ENCODE measurements around the gene KAZALD1. TPM values are rescaled to one million over a fixed set of nuclear protein-coding genes. Genes with fewer than 3 reads are reported as not detected.
A peak's percentile ranks its signal among the peaks of the same experiment; 100 is the strongest.

Gene KAZALD1
- total RNA-seq, 2 donors from 2014 or later, result 1.9 TPM; not detected in 1

- DNase-seq (ENCODE audit: low spot score), result no peak
Observed at GRCh38 chr10:101063050-101063525, 1.3 kb downstream of the KAZALD1 start.

GRCh38 chr10:101063548-101064414 lies 2.0 kb downstream of the KAZALD1 start:
- ATAC-seq (no peak), DNase-seq (ENCODE audit: low spot score) (no peak)
- Mint-ChIP-seq H3K9me3 (no peaks in the 10 kb centered on the region), H3K4me1 (ENCODE audit: low read depth in 2 of 2) (peaks cover 20 to 27% of the 10 kb centered on the region in 2 donors), H3K27ac (no peak overlapping the region), H3K27me3 (peaks cover 14 to 20% of the 10 kb centered on the region in 2 donors), H3K4me3 (peak overlapping the region; percentile 25), H3K36me3 (no peaks in the 10 kb centered on the region)

More at GRCh38 chr10:101063050-101063525, 1.3 kb downstream of the KAZALD1 start:
- ATAC-seq, result no peak
- Mint-ChIP-seq H3K27me3 (peaks cover 14 to 20% of the 10 kb centered on the region in 2 donors), H3K36me3 (no peaks in the 10 kb centered on the region), H3K4me1 (ENCODE audit: low read depth in 2 of 2) (peaks cover 20 to 27% of the 10 kb centered on the region in 2 donors), H3K9me3 (no peaks in the 10 kb centered on the region), H3K4me3 (peak overlapping the region; percentile 25), H3K27ac (no peak overlapping the region)

GRCh38 chr10:101064415-101065030 lies 2.7 kb downstream of the KAZALD1 start:
- Mint-ChIP-seq H3K27me3 (peaks cover 14 to 20% of the 10 kb centered on the region in 2 donors), H3K9me3 (no peaks in the 10 kb centered on the region), H3K4me3 (no peak overlapping the region), H3K27ac (no peak overlapping the region), H3K4me1 (ENCODE audit: low read depth in 2 of 2) (peaks cover 17 to 25% of the 10 kb centered on the region in 2 donors), H3K36me3 (no peaks in the 10 kb centered on the region)
- DNase-seq (ENCODE audit: low spot score) (no peak), ATAC-seq (no peak)

- DNase-seq (ENCODE audit: low spot score) (no peak), ATAC-seq (no peak)
- peak overlapping the region; percentile 34 for H3K4me3 Mint-ChIP-seq
- no peak overlapping the region for H3K27ac Mint-ChIP-seq
- peaks cover 14 to 20% of the 10 kb centered on the region in 2 donors for H3K27me3 Mint-ChIP-seq
- H3K4me1 Mint-ChIP-seq (ENCODE audit: low read depth in 2 of 2), result peaks cover 10 to 16% of the 10 kb centered on the region in 2 donors
- H3K9me3 Mint-ChIP-seq, result no peaks in the 10 kb centered on the region
- H3K36me3 Mint-ChIP-seq, result no peaks in the 10 kb centered on the region
Observed at GRCh38 chr10:101065481-101066145, 3.8 kb downstream of the KAZALD1 start.

- ATAC-seq (no peak), DNase-seq (ENCODE audit: low spot score) (no peak)
- Mint-ChIP-seq H3K36me3 (no peaks in the 10 kb centered on the region), H3K27ac (no peak overlapping the region), H3K4me3 (peak overlapping the region; percentile 34), H3K27me3 (peaks cover 14 to 20% of the 10 kb centered on the region in 2 donors), H3K4me1 (ENCODE audit: low read depth in 2 of 2) (peaks cover 10 to 14% of the 10 kb centered on the region in 2 donors), H3K9me3 (no peaks in the 10 kb centered on the region)
Observed at GRCh38 chr10:101066146-101066895, 4.5 kb downstream of the KAZALD1 start.

- no peak for ATAC-seq
- Mint-ChIP-seq H3K27ac (no peak overlapping the region), H3K4me1 (ENCODE audit: low read depth in 2 of 2) (peaks cover 8 to 13% of the 10 kb centered on the region in 2 donors), H3K4me3 (peak overlapping the region; percentile 80), H3K27me3 (peaks cover 18 to 24% of the 10 kb centered on the region in 2 donors), H3K9me3 (no peaks in the 10 kb centered on the region), H3K36me3 (no peaks in the 10 kb centered on the region)
- DNase-seq (ENCODE audit: low spot score), result no peak
Observed at GRCh38 chr10:101066896-101067355, 5.1 kb downstream of the KAZALD1 start.

- no peaks in the 10 kb centered on the region for H3K36me3 Mint-ChIP-seq
- DNase-seq (ENCODE audit: low spot score), result peak; percentile 80
- peak overlapping the region; percentile 80 for H3K4me3 Mint-ChIP-seq
- H3K27me3 Mint-ChIP-seq, result peaks cover 21 to 30% of the 10 kb centered on the region in 2 donors
- H3K4me1 Mint-ChIP-seq (ENCODE audit: low read depth in 2 of 2), result peaks cover 5 to 11% of the 10 kb centered on the region in 2 donors
- ATAC-seq, result peak; percentile 73 to 74
- H3K9me3 Mint-ChIP-seq, result no peaks in the 10 kb centered on the region
- no peak overlapping the region for H3K27ac Mint-ChIP-seq
Observed at GRCh38 chr10:101067356-101068083, 5.7 kb downstream of the KAZALD1 start.

- no peak overlapping the region for H3K27ac Mint-ChIP-seq
- DNase-seq (ENCODE audit: low spot score) (no peak), ATAC-seq (no peak)
- H3K4me3 Mint-ChIP-seq, result no peak overlapping the region
- no peaks in the 10 kb centered on the region for H3K36me3 Mint-ChIP-seq
- H3K4me1 Mint-ChIP-seq (ENCODE audit: low read depth in 2 of 2), result peaks cover 4 to 7% of the 10 kb centered on the region in 2 donors
- H3K27me3 Mint-ChIP-seq, result peaks cover 29 to 43% of the 10 kb centered on the region in 2 donors
- H3K9me3 Mint-ChIP-seq, result no peaks in the 10 kb centered on the region
Observed at GRCh38 chr10:101069441-101069840, 7.7 kb downstream of the KAZALD1 start.

- no peak for DNase-seq (ENCODE audit: low spot score)
- Mint-ChIP-seq H3K36me3 (no peaks in the 10 kb centered on the region), H3K4me3 (no peak overlapping the region), H3K27me3 (peaks cover 25 to 38% of the 10 kb centered on the region in 2 donors), H3K9me3 (no peaks in the 10 kb centered on the region), H3K27ac (peak overlapping the region in 1 of 2 donors; percentile 56), H3K4me1 (ENCODE audit: low read depth in 2 of 2) (peaks cover 4 to 7% of the 10 kb centered on the region in 2 donors)
- no peak for ATAC-seq
Observed at GRCh38 chr10:101070098-101070497, 8.3 kb downstream of the KAZALD1 start.

- ATAC-seq (no peak), DNase-seq (ENCODE audit: low spot score) (no peak)
- no peaks in the 10 kb centered on the region for H3K9me3 Mint-ChIP-seq
- peaks cover 33 to 39% of the 10 kb centered on the region in 2 donors for H3K27me3 Mint-ChIP-seq
- no peak overlapping the region for H3K4me3 Mint-ChIP-seq
- H3K27ac Mint-ChIP-seq, result no peak overlapping the region
- peaks cover 0 to 4% of the 10 kb centered on the region in 2 donors for H3K4me1 Mint-ChIP-seq (ENCODE audit: low read depth in 2 of 2)
- H3K36me3 Mint-ChIP-seq, result no peaks in the 10 kb centered on the region
Observed at GRCh38 chr10:101071267-101071884, 9.6 kb downstream of the KAZALD1 start.

- Mint-ChIP-seq H3K27ac (no peak overlapping the region), H3K9me3 (no peaks in the 10 kb centered on the region), H3K4me3 (no peak overlapping the region), H3K36me3 (no peaks in the 10 kb centered on the region), H3K27me3 (peaks cover 34 to 45% of the 10 kb centered on the region in 2 donors), H3K4me1 (ENCODE audit: low read depth in 2 of 2) (peaks cover 0 to 4% of the 10 kb centered on the region in 2 donors)
- ATAC-seq (no peak), DNase-seq (ENCODE audit: low spot score) (no peak)
Observed at GRCh38 chr10:101071885-101072433, 10.2 kb downstream of the KAZALD1 start.

GRCh38 chr10:101072923-101073322 lies 11.1 kb downstream of the KAZALD1 start:
- no peak overlapping the region for H3K27ac Mint-ChIP-seq

More at GRCh38 chr10:101072923-101073322, 11.1 kb downstream of the KAZALD1 start:
- peaks cover 0 to 4% of the 10 kb centered on the region in 2 donors for H3K4me1 Mint-ChIP-seq (ENCODE audit: low read depth in 2 of 2)
- peaks cover 36 to 47% of the 10 kb centered on the region in 2 donors for H3K27me3 Mint-ChIP-seq
- ATAC-seq (no peak), DNase-seq (ENCODE audit: low spot score) (no peak)
- H3K4me3 Mint-ChIP-seq, result no peak overlapping the region
- no peaks in the 10 kb centered on the region for H3K36me3 Mint-ChIP-seq
- H3K9me3 Mint-ChIP-seq, result no peaks in the 10 kb centered on the region
